MM.1S (cell line): ENCODE measurements around the gene KIRREL1.

ENCODE experiments used
- DNase-seq: peaks from one replicate; pipeline ENCODE4 v3.0.0-alpha.2; 2015
- H2AFZ ChIP-seq: fragments of 300-600 bp; sonication (generic); 2 replicates; pipeline ENCODE4 v1.6.0; 2016; ENCODE audit warnings: antibody characterized with exemption, low read length
- H3F3A ChIP-seq: fragments of 300-600 bp; sonication (generic); 2 replicates; pipeline ENCODE4 v1.6.1; 2016; ENCODE audit warnings: mild to moderate bottlenecking, antibody characterized with exemption, low read length, moderate library complexity, mixed read lengths; ENCODE audit not compliant: insufficient read depth
- H3K27ac ChIP-seq: fragments of 300-600 bp; sonication (generic); 2 replicates; pipeline ENCODE4 v1.5.1; 2016; ENCODE audit warnings: mild to moderate bottlenecking, low read length
- H3K27me3 ChIP-seq: fragments of 300-600 bp; sonication (generic); replicated peaks from 2 replicates; pipeline ENCODE4 v1.6.0; 2016; ENCODE audit warnings: low read length; ENCODE audit not compliant: insufficient read depth
- H3K36me3 ChIP-seq: fragments of 300-600 bp; sonication (generic); replicated peaks from 2 replicates; pipeline ENCODE4 v1.6.1; 2016; ENCODE audit warnings: mild to moderate bottlenecking, low read length, mixed read lengths; ENCODE audit not compliant: insufficient read depth
- H3K4me1 ChIP-seq: fragments of 300-600 bp; sonication (generic); 2 replicates; pipeline ENCODE4 v1.6.1; 2016; ENCODE audit warnings: low read length, mixed read lengths
- H3K4me2 ChIP-seq: fragments of 300-600 bp; sonication (generic); 2 replicates; pipeline ENCODE4 v1.6.0; 2016; ENCODE audit warnings: low read depth, low read length
- H3K4me3 ChIP-seq: fragments of 300-600 bp; sonication (generic); 2 replicates; pipeline ENCODE4 v1.5.1; 2016; ENCODE audit warnings: low read length, mixed read lengths
- H3K79me2 ChIP-seq: fragments of 300-600 bp; sonication (generic); 2 replicates; pipeline ENCODE4 v1.6.1; 2016; ENCODE audit warnings: mixed run types, low read length, mixed read lengths
- H3K9ac ChIP-seq: fragments of 300-600 bp; sonication (generic); 2 replicates; pipeline ENCODE4 v1.6.1; 2016; ENCODE audit warnings: low read length, mixed read lengths
- H3K9me2 ChIP-seq: fragments of 300-600 bp; sonication (generic); replicated peaks from 2 replicates; pipeline ENCODE4 v1.6.1; 2016; ENCODE audit warnings: mild to moderate bottlenecking, low read length, mixed read lengths; ENCODE audit not compliant: insufficient read depth
- H3K9me3 ChIP-seq: fragments of 300-600 bp; sonication (generic); replicated peaks from 2 replicates; pipeline ENCODE4 v1.6.1; 2016; ENCODE audit warnings: mild to moderate bottlenecking, low read length, mixed read lengths; ENCODE audit not compliant: insufficient read depth
- H4K20me1 ChIP-seq: fragments of 300-600 bp; sonication (generic); 2 replicates; pipeline ENCODE4 v1.6.1; 2016; ENCODE audit warnings: mild to moderate bottlenecking, low read length, moderate library complexity, mixed read lengths; ENCODE audit not compliant: insufficient read depth
- CTCF ChIP-seq: fragments of 300-600 bp; sonication (generic); IDR thresholded peaks from 2 replicates; pipeline ENCODE4 v1.5.1; 2016; ENCODE audit warnings: antibody characterized with exemption, low read length, mixed read lengths
- EZH2 ChIP-seq: fragments of 300-600 bp; sonication (generic); optimal IDR thresholded peaks from 2 replicates; pipeline ENCODE3; 2017; ENCODE audit warnings: low read depth, mild to moderate bottlenecking, antibody characterized with exemption, low read length, mixed read lengths
- EZH2phosphoT487 ChIP-seq: fragments of 300-600 bp; sonication (generic); IDR thresholded peaks from 2 replicates; pipeline ENCODE4 v1.6.1; 2018; ENCODE audit warnings: antibody characterized with exemption, low read length

KIRREL1 gene

DNA sequence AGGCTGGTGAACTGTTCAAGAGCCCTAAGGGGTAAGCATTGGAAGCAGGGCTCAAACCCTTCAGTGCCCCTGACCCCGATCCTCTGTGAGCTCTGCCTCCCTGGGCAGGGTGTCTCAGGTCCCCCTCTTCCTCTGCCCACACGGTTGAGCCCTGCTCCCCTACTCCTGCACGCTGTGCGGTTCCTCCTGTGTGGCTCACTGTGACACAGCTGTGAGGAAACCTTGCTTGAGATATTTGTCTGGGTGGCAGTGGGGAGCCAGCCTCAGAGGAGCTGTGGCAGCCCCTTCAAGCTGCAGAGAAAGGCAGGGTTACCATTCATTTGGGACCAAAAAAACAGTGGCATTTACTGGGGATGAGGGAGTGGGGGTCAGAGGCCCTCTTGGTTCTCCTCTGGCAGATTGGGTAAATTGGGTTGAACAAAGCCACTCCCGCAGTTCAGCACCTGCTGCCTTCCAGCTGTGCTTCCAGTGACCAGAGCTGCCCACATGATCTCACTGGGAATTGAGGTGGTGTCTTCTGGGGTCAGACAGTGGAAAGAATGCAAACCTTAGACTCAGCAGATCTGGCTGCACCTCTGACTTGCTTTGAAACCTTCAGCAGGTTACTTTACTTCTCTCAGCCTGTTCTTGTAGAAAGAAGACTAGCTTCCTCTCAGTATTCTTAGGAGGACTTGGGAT is 126.7 kb downstream of the KIRREL1 start:
- TF ChIP-seq EZH2 = no peak
- no peak for TF ChIP-seq EZH2phosphoT487
- no peak for TF ChIP-seq CTCF
- no peak overlapping the region for H3K4me2 ChIP-seq

DNA sequence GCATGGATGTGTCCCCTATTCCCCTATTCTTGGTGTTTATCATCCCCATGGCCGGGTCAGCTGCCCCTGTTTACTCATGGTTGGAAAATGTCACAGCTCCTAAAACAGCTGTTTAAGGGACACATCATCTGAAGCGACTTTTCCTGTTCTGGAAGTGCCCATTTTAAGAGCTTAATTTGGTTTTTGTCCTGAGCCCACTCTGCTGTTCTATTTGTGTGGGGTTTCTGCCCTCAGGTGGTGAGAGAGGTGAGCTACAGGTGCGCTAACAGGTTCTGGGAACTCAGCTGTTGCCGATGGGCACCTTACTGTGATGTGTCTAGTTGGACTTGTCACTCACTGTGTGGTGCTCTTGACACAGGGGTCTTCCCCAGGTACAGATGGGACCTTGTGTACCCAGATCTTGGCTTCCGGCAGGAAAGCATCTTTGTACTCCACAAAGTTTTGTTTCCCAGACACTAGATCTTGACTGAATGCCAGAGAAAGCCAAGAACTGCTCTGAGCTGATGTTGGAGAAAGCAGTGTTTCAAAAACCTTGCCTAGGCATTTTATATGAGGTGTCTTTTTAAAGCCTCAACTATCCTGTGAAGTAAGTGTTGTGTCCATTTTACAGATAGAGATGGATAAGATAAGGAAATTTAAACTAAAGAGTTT is 128.3 kb downstream of the KIRREL1 start:
- Histone ChIP-seq H4K20me1 (0 out of 2 replicates have a peak, but pooled peaks cover 3% of the 10 kb centered on the region), H3K27ac (no peak overlapping the region), H3K79me2 (no peaks in the 10 kb centered on the region), H3K27me3 (peaks cover 61% of the 10 kb centered on the region), H3K9ac (no peak overlapping the region), H2AFZ (no peak overlapping the region), H3K36me3 (no peaks in the 10 kb centered on the region), H3K4me1 (peaks cover 12% of the 10 kb centered on the region), H3K4me3 (no peak overlapping the region), H3F3A (peaks cover 12% of the 10 kb centered on the region), H3K9me3 (no peaks in the 10 kb centered on the region), H3K4me2 (no peak overlapping the region), H3K9me2 (no peaks in the 10 kb centered on the region)
- TF ChIP-seq EZH2phosphoT487 (no peak), CTCF (peak; percentile 93)
- peak; percentile 73 for DNase-seq

More for the DNA sequence above, 126.7 kb downstream of the KIRREL1 start:
- Histone ChIP-seq H3F3A (no peaks in the 10 kb centered on the region), H3K27ac (no peak overlapping the region), H3K4me1 (no peaks in the 10 kb centered on the region), H3K36me3 (no peaks in the 10 kb centered on the region), H3K9ac (no peak overlapping the region), H2AFZ (no peak overlapping the region), H4K20me1 (no peaks in the 10 kb centered on the region), H3K9me2 (no peaks in the 10 kb centered on the region), H3K4me3 (no peak overlapping the region), H3K9me3 (no peaks in the 10 kb centered on the region), H3K79me2 (no peaks in the 10 kb centered on the region), H3K27me3 (peaks cover 70% of the 10 kb centered on the region)
- no peak for DNase-seq

- H3K27me3 ChIP-seq = peaks cover 70% of the 10 kb centered on the region
- no peak overlapping the region for H3K4me2 ChIP-seq
- DNase-seq = no peak
- H3K36me3 ChIP-seq = no peaks in the 10 kb centered on the region
- H3K27ac ChIP-seq = no peak overlapping the region
- peaks cover 15% of the 10 kb centered on the region for H3K4me1 ChIP-seq
- H3K9me2 ChIP-seq = no peaks in the 10 kb centered on the region
- no peaks in the 10 kb centered on the region for H3K79me2 ChIP-seq
- peaks cover 13% of the 10 kb centered on the region for H3F3A ChIP-seq
- H4K20me1 ChIP-seq = 0 out of 2 replicates have a peak, but pooled peaks cover 3% of the 10 kb centered on the region
- H3K9me3 ChIP-seq = no peaks in the 10 kb centered on the region
- no peak overlapping the region for H3K4me3 ChIP-seq
- TF ChIP-seq CTCF (no peak), EZH2 (no peak), EZH2phosphoT487 (no peak)
- no peak overlapping the region for H2AFZ ChIP-seq
- H3K9ac ChIP-seq = no peak overlapping the region
Measured at GRCh38 chr1:158122833-158123388, 129.5 kb downstream of the KIRREL1 start.
